Measurements from ENCODE around the gene EXOSC3.

- TF ChIP-seq CTCF (IDR thresholded peaks at IDR 0.05) = no peak
- TF ChIP-seq POLR2A (IDR thresholded peaks at IDR 0.05) = no peak
These were observed 35.3 kb upstream of the EXOSC3 start for GRCh38 chr9:37820142-37820541.

All from heart left ventricle (tissue), 13 donors.